ENCODE data around the gene RAI1. TPM values are rescaled to one million over a fixed set of nuclear protein-coding genes. Genes with fewer than 3 reads are reported as not detected.

The RAI1 gene
- polyA plus RNA-seq, 3 donors: 30.5 to 43.9 (median 34.7) TPM

GRCh38 chr17:17745476-17746455 lies 64.5 kb downstream of the RAI1 start:
- no peak for DNase-seq

- no peak for DNase-seq
These were observed 66.9 kb downstream of the RAI1 start for GRCh38 chr17:17748179-17748578.

GRCh38 chr17:17748604-17749003 lies 67.3 kb downstream of the RAI1 start:
- DNase-seq: no peak

GRCh38 chr17:17749025-17749772 lies 67.9 kb downstream of the RAI1 start:
- no peak for DNase-seq

GRCh38 chr17:17749921-17750320 lies 68.7 kb downstream of the RAI1 start:
- DNase-seq: no peak

- no peak for DNase-seq
These were observed 69.6 kb downstream of the RAI1 start for GRCh38 chr17:17750881-17751280.

- no peak for DNase-seq
These were observed 70.3 kb downstream of the RAI1 start for GRCh38 chr17:17751489-17752088.

- peak; percentile 93 for DNase-seq
These were observed 71.0 kb downstream of the RAI1 start for GRCh38 chr17:17752089-17752820.

- no peak for DNase-seq
These were observed 71.6 kb downstream of the RAI1 start for GRCh38 chr17:17752821-17753321.

GRCh38 chr17:17754719-17755686 lies 73.7 kb downstream of the RAI1 start:
- DNase-seq: no peak

- no peak for DNase-seq
These were observed 74.5 kb downstream of the RAI1 start for GRCh38 chr17:17755715-17756114.

GRCh38 chr17:17757391-17757791 lies 76.1 kb downstream of the RAI1 start:
- no peak for DNase-seq

GRCh38 chr17:17757956-17758845 lies 76.9 kb downstream of the RAI1 start:
- no peak for DNase-seq

GRCh38 chr17:17758941-17759563 lies 77.8 kb downstream of the RAI1 start:
- no peak for DNase-seq

GRCh38 chr17:17760350-17760749 lies 79.1 kb downstream of the RAI1 start:
- no peak for DNase-seq

- no peak for DNase-seq
These were observed 79.8 kb downstream of the RAI1 start for GRCh38 chr17:17760872-17761550.

- no peak for DNase-seq
These were observed 80.9 kb downstream of the RAI1 start for GRCh38 chr17:17761894-17762743.
